Left hindlimb (tissue), 1 donor: ENCODE results near the gene BRD9.
"Not testable (repeated sequence)": the region's sequence is repeated elsewhere in the genome, so short reads cannot be mapped to it uniquely, and the experiment has no call there.

ENCODE experiments used
- DNase-seq: peaks from one replicate; pipeline ENCODE4 v3.0.0-alpha.2; 2018

Gene BRD9

DNA sequence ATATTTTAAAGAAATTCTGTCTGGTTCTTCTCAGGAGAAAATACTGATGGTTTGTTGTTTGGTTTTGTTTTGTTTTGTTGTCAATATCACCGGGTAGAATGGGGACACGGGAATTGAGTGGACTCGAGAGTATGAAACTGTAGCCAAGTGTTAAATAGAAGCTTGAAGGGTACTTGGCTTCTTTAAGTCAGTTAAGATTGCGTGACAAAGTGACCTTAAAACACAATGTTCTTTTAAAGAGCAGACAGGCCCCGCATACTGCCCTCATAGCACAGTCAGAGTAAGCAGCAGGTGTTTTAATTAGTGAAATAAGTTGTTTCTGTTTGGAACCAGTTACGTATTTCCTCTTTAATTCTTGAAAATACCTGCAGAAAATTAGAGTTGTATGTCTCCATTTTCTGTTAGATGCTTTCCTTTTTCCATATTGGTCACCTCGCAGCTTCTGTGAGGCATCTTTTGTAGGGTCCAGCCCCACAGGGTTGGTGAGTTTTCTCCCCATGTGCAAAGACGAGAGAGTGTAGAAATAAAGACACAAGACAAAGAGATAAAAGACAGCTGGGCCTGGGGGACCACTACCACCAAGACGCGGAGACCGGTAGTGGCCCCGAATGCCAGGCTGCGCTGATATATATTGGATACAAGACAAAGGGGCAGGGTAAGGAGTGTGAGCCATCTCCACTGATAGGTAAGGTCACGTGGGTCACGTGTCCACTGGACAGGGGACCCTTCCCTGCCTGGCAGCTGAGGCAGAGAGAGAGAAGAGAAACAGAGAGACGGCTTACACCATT lies 9.7 kb upstream of the BRD9 start:
- DNase-seq: no peak

DNA sequence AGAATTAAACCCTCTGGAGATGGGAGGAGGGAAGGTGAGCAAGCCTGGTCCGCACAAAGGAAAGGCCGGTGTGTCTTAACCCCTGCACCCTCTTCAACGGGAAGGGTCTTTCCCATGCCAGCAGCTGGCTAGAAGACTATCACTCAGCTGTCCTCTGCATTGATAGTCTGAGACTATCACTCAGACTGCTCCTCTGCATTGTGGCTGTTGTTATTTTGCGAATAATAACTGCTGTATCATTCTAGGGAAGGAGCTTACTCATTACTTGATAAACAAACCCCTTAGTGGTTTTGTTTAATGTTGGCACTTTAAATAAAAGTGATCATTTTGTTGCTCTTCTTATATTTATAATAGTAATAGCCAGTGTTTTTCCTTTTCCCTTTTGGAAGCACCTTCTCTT lies 8.2 kb upstream of the BRD9 start:
- DNase-seq: no peak

DNA sequence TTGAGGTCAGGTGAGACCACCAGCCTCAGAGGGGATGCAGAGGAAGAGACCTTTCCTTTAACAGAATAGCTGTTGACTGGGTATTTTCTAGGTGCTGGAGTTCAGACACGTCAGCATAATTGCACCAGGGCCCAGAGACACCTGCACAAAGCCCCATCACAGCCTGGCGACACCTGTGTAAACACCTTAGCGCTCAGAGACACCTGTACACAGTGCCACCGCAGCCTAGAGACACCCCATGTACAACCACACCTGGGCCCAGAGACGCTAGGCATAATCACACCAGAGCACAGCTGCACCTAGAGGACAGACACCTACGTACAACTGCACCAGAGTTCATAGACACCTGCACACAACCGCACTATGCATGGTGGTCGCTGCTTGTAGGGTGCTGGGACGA lies 1.1 kb upstream of the BRD9 start:
- DNase-seq: no peak

DNA sequence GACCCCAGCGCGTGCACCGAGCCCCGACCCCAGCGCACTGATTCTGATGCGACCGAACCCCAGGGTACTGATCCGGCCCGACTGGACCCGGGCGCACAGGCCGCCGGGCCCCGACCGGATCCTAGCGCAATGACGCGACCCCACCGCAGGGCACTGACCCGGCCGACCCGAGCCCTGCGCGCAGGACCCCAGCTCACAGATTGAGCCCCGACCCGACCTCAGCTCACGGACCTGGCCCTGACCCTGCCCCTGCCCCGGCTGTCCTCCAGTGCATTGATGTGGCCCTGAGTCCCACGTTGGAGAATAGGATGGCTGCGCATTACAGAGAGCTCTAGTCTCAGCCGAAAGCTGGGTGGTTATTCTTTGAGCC lies 521 bp upstream of the BRD9 start:
- DNase-seq: no peak

DNA sequence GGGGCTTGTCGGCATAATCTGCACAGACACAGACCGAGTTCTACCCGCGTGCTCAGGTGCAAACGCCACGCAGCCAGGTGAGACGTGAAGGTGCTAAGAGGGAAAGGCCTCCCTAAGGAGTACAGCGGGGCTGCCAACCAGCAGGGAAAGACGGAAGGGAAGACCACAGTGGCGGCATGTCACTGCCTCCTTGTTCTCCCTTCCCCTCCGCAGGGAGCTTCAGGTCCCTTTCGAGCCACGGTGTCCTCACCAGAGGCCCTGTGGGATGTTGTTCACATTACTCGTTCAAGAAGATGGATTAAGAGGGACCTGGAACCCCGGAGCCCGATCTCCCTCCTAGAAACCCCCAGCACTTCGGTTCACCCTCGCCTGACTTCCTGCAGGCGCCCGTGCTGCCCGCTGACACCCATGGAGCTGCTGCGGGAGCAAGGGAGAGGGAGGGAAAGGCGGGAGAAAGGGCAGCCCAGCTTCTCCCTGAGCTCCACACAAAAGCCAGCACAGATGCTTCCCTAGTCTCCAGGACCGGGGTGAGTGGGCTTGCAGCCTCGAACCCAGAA lies 686 bp downstream of the BRD9 start:
- DNase-seq: no peak

DNA sequence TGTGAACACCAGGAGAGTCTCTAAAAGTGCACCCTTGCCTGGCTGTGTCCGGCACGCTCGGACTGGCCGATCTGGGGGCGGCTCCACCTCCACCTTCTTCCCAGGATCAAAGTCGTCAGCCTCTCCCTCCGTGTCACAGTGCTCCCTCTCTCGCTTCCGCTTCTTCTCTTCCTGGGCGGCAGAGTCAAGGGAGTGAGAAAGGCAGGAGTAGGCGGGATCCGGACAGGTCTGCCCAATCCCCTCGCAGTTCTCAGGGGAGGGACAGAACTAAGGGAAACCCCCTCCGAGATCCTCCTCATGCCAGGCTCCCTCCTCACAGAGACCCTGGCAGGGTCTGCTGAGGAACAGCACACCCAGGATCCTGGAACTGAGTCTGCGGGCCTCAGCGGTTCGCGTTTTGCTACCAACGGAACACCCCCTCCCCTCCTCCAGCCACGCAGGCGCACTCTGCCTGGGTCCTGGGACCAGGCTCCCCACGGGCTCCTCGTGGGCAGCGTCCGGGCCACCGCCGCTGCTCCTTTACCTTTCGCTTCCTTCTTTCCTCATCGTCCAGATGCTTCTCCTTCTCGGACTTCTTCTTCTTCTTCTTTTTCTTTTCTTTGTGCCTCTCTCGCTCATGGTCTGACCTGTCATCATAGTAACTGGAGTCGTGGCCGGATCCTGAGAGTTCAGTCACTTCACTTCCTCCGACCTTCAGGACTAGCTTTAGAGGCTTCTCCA lies 1.3 kb downstream of the BRD9 start:
- no peak for DNase-seq

DNA sequence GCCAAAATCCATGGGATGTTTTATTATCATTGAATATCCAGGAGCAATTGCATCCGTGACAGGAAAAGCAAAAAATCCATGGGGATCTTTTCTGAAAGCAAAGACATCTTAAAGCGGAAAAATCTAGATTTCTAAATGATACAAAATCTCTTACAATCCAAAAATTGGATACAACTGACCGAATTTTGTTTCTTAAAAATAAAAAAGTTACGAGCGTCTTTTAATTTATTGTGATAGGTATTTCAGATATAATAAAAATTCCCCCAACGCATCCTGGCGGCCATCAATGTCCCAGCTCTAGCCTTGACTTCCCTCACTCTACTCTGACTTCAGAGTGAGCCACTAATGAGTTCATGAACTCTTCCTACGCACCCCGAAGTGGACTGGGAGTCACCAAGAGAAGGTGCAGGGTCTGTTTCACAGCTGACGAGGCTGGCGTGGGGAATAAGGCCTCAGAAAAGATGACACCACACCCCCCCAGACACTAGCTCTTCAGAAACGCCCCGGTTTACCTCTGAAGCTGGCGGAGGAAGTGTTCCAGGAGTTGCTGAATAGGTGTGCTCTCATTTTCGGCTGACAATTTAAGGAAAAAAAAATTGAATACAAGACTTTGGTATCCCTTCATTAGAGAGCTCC lies 3.4 kb downstream of the BRD9 start:
- no peak for DNase-seq

DNA sequence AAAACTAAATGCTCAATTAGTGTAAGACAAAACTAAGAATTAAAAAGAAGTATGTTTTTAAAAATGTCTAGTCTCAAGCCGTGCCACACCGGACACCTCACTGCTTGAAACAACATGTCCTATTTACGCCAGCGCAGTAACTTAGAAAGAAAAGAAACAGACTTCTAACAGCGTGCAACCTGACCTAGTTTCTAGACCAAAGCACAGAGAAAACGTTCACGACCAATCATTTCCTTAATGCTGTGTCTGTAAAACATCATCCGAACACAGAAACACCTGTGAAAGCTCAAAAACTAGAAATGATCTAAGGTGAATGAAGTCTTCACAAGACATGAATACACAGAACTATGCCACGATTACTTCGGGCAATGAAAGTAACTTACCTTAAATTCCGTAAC lies 4.0 kb downstream of the BRD9 start:
- no peak for DNase-seq

DNA sequence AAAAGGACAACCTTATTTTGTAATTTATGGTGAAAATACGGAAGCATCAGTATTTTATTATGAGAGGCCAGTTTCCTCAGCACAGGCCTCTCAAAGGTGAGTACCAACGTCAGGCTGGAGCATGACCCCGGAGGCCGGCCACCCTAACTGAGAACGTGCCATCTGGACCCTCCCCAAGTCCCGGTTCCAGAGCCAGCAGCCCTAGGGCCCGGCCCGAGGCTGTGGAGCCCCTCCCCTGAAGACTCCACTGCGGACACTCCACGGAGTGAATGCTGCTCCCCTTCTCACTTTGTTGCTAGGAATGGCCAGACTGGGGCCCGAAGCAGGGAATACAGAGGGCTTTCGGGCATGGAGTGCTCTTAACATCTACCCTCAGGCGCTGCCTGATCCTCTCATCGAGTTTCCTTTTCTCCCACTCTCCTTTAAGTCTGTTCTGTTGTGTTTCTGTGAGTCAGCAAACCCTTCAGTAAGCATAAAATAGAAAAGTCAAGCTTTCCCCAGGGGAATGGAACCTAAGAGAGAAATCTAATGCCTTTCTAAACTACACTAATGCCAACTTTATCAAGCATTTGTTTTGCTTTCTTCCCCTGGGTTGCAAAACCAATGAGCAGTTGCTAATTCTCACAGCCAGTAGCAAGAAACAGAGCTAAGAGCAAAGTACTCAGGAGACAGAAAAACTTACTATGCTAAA lies 4.5 kb downstream of the BRD9 start:
- DNase-seq: no peak

DNA sequence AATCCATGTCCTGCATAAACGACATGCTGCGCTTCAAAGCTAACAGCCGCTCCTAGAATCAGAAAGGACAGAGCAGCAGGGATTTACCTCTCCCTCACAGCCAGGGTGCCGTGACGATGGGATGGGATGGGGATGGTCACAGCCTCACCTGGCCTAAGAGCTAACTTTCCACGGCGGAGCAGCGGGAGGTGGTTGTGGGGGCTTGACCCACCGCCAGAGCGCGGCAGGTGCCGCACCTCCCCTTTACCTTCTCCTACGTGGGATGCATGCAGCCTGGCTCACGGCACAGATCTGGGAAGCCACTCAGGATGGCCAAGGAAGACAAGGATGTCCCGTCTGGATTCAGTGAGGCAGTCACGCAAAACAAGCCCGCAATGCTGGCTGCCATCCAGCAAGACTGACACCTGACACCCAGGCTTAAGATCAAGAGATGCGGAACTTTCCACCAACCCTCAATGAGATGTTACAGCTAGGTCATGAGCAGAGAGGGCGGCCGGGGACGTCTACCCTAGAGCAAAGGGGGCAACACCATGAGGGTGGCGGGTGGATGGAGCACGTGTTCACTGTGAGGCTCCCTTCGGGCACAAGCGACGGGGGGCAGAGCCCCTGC lies 5.8 kb downstream of the BRD9 start:
- no peak for DNase-seq

DNA sequence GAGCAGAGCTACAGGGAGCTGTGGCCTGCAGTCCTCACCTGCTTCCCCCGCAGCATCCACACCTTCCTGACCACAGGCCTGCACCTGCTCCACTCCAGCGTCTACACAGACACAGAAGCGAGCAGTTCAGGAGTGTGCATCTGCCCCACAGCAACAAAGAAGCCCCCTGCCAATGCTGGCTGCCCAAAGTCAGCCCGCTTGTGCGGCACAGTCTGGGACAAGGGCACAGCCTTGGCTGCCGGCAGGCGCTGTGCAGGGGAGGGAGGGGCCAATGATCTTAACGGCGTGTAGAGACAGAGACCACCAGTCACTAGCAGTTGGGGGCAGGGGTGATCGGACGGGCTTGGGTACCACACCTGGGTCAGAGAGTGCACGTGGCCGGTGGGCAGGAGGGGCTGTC lies 6.6 kb downstream of the BRD9 start:
- no peak for DNase-seq

DNA sequence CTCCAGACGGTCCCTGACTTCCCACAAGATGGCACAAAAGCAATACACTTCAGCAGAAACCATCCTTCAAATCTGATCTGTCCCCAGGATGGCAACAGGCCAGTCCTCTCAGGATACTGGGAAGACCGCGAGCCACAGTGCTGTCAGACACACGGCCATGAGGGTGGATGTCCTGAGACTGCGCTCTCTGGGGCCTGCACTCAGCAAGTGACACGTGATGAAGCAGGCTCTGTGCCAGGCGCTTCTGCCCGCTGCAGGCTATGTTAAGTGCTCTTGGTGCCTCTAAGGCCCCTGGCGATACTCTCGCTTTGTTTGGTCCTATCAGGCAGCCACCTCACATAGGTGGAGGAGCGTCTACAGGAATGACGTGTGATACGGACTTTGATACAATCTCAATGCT lies 7.1 kb downstream of the BRD9 start:
- DNase-seq: no peak

DNA sequence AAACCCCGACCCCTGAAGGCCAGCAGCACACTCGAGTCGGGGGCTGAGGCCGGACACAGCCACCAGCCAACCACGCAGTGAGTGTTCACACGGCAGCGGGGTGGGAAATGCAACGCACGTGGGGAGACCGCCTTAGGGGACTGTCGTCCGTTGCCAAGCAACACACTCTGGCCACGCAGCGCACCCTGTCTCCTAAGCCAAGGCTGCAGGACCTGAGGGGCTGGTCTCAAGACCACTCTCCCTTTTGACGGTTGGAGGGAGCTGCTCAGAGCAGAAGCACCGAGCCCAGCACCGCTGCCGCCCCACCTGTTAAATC lies 7.5 kb downstream of the BRD9 start:
- DNase-seq: no peak

DNA sequence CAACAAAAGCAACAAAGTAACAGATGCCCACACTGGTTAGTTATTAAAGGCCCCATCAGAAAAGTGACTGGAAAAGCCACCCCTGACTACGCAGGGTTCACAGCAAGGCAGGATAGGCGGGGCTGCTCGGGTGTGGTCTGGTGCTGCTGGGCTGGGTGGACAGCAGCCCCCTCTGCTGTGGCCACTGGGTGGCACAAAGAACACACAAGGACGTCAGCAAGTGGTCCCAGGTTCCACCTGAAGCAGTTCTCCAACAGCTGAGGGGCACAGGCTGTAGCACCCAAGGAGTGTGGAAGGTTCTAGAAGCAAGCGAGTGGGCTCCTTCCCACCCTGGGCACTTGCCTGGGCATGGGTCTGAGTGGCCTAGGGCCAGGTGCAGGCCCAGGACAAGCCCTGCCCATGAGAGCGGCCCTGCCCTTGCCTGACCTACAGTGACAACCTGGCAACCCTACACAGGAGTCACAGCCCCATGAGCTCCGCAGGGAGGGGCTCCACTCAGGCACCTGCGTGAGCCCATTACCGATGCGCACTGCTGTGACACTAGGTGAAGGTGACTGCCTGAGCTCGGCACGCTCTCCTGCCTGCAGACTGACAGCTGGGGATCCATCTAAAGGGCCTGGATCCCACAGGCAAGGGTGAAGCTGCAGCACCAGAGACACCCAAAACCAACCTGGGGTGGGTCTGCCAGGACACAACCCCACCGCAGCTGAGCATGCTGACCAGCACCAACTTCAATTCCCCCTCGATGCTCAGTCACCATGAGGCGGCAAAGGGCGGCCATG lies 8.1 kb downstream of the BRD9 start:
- DNase-seq: no peak

DNA sequence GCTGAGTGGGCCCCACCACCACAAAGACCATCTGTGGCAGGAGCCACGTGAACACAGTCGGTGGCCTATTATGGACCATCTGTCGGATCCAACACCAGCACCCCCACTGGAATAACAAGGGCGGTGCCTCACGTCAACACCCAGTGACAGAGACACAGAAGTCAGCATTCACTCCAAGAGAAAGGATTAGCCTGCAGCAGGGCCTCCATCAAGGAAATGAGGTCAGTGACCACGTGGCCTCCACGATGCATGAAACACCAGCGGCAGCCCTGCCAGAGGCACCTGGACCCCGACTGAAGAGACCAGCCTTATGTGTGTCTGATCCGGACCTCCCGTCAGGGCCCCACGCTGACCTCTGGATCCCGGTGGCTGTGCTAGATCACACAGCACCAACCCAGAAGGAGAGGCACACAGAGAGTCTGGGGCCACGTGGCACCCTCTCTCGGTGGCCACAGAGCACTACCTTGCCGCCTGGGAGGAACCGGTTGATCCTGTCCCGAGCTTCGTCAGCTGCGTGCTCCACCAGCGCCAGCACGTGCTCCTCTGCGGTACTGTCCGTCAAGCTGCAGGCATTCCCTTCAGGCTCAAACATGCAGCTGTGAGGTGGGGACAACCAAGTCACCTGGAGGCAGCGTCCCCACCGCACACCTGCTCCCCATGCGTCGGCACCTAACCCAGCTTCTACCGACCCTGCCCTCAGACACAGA lies 9.0 kb downstream of the BRD9 start:
- DNase-seq: no peak

DNA sequence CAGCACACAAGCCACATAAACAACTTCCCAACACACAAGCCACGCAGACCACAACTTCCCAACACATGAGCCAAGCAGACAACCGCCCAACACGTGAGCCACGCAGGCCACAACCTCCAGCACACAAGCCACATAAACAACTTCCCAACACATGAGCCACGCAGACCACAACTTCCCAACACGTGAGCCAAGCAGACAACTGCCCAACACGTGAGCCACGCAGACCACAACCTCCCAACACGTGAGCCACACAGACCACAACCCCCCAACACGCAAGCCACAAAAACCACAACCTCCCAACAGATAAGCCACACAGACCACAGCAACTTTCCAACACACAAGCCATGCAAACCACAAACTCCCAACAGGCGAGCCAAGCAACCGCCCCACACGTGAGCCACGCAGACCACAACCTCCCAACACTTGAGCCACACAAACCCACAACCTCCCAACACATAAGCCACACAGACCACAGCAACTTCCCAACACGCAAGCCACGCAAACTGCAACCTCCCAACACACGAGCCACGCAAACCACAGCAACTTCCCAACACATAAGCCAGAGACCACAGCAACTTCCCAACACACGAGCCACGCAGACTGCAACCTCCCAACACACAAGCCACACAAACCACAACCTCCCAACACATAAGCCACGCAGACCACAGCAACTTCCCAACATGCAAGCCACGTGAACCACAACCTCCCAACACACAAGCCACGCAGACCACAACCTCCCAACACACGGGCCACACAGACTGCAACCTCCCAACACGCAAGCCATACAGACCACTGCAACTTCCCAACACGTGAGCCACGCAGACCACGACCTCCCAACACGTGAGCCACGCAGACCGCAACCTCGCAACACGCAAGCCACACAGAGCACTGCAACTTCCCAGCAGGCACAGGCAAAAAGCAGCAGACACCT lies 10.1 kb downstream of the BRD9 start:
- DNase-seq: no peak

DNA sequence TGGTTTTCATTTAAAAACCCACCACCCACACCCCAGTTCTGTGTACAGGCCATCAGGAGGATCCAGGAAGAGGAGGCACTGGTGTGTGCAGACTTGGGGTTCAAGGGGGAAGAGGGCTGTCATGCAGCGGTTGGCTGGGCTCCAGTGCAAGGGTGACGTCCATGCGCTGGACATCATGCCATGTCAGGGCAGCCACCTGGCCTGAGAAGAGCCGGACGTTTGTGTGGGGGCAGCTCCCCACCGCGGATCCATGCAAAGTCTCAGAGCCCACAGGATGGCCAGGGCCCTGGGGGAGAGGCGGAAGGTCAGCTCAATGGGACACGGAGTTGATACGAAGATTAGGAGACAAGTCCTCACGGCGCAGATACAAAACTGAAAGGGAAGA lies 11.1 kb downstream of the BRD9 start:
- DNase-seq: no peak

DNA sequence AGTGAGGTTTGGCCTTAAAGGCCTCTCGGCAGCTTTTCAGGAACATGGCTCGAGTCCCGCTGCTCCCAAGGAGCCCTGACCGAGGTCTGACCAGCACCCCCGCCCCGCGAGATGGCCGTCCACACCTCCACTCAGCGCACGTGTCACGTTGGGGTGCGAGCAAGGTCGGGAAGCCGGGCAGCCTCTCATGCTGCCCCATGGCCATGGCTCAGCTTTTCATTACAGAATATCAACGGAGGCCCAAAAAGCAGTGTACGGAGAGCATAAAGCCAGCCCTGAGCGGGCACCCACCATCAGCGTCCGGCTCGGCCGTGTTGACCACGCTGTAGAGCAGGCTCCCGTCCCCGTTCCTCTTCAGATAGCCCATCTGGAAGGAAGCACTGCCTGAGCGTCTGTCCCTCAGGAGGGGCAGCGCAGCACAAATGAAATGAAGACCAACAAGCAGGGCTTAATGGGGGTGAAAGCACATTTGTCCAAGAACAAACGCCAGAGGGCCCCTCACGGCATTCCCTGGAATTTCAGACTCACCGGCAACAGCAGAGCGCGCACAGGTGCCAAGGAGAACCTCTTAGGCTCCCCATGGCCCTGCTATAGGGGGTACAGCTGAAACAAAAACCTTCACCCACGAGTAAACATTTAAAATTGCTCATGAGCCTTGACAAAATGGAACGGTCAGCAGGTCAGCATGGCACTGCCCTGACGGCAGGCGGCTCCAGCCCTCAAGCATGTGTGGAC lies 11.6 kb downstream of the BRD9 start:
- DNase-seq: no peak

DNA sequence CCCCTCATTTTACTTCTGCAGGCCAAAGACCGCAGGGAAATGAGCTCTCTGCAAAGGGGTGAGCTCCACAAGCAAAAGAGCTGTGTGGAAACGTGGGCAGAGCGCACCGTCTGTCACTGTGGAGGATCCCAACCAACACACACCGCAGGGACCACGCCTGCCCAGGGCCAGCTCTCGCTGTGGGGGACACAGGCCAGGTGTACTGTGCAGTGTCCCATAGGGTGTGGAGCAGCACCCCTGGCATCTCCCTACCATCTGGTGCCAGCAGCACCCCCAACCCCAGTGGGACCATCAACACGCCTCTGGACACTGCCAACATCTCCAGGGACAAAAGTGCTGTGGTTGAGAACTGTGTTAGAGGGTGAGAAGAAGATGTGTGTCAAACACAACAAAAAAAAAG lies 13.9 kb downstream of the BRD9 start:
- not testable (repeated sequence) for DNase-seq

DNA sequence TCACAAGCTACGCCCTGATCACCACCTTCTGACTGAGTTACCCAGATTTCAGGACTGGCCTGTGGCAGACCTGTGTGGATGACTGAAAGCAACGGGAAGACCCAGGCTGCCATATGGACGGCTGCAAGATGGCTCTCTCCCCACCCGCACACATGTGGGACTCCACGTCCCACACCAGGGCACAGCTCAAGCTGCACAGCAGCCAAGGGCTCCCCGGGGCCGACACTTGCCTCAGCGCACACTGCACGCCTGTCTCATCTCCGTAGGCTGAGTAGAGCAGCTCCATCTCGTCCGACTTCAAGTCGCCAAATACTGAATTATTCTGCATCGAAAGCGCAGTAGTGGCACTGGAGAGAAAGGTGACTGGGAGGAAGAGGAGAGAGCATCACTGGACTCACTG lies 14.5 kb downstream of the BRD9 start:
- DNase-seq: no peak
